ENCODE data around the gene FGL2. TPM values are rescaled to one million over a fixed set of nuclear protein-coding genes. Genes with fewer than 3 reads are reported as not detected.
"Not testable (repeated sequence)": the region's sequence is repeated elsewhere in the genome, so short reads cannot be mapped to it uniquely, and the experiment has no call there.

Gene FGL2
- total RNA-seq, 2 experiments from 2014 or later: 2.1 TPM

DNA sequence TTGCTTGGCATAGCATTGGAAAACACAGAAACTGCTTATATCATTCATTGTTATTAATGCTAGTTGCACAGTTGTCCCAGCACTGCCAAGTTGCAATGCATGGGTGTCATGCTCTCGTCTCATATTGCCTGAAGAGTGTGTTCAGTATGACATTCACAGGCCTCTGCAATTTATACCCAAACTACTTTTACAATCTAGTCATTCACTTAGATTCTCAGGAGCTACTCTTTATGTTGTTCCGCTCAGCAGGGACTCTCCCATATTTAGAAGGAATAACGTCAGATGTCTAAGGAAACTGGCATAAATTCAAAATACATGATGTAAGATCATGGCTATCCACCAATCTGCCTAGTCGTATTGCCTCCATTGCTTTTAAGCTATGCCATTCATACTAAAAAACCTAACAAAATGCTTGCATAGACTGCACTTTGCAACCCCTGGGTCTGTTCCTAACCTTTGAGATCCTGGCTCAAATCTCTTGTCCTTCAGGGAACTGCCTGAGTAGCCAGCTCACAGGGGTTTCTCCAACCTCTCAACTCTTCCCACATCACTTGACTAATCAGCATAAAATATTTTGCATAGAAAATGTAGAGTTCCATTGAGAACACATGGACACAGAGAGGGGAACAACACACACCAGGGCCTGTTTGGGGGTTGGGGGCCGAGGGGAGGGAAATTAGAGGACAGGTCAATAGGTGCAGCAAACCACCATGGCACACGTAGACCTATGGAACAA is 27.0 kb downstream of the FGL2 start:
- POLR2A ChIA-PET, CTCF ChIA-PET: not testable (repeated sequence)

DNA sequence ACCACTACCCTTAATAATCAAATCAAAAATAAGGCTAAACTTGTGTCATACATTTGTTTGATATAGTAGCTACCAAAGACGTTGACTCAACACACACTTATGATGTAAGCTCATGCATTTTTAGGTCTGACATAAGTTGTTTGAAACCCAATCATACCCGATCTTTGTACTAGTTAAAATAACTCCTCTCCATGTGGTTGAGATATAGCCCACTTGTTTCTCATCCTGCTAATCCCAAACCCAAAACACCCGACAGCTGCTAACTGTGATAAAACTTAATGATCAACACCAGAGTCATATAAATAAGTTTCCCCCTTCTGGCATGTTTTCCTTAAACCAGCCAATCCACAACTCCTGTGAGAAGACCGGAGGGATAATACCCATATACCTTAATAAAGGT is 28.5 kb downstream of the FGL2 start:
- POLR2A ChIA-PET: not testable (repeated sequence)

DNA sequence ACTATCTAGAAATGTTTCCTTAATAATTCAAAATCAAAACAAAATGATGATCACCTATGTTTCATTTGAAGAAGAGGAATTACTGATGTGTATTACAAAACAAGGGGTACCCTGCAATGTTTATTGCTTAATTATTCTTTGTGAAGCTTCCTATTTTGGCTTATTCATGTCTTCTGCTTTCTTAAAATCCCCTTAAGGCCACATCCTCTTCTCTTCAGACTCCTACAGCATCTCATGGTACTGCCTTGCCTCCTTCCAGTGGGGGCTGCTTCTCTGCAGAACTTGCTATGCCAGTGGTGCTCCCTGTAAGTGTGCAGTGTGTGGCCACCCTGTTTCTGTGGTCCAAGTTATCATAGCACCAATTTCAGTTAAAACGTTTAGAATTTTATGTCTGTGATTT is 42.2 kb downstream of the FGL2 start:
- POLR2A ChIA-PET: no interaction called here
- CTCF ChIA-PET: no interaction called here

More for the DNA sequence above, 28.5 kb downstream of the FGL2 start:
- CTCF ChIA-PET: not testable (repeated sequence)

DNA sequence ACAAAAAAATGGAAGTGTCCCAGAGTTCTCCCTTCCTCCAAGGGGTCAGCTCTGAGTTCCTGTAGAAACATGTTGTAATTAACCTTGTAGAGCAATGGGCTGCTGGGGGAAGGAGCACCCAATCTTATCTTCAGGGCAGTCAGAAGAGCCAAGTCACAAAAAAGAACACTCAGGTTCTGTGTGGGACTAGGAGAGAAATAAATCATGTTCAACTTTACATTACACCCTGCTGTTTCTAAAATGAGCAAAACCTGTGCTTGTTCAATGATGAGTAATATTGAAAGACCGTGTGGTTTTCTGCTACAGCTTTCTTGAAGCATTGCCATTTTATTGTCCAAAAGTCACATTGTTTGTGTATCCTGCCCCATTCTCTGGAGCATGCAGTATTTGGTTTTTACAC is 42.6 kb downstream of the FGL2 start:
- POLR2A ChIA-PET, CTCF ChIA-PET: not testable (repeated sequence)

DNA sequence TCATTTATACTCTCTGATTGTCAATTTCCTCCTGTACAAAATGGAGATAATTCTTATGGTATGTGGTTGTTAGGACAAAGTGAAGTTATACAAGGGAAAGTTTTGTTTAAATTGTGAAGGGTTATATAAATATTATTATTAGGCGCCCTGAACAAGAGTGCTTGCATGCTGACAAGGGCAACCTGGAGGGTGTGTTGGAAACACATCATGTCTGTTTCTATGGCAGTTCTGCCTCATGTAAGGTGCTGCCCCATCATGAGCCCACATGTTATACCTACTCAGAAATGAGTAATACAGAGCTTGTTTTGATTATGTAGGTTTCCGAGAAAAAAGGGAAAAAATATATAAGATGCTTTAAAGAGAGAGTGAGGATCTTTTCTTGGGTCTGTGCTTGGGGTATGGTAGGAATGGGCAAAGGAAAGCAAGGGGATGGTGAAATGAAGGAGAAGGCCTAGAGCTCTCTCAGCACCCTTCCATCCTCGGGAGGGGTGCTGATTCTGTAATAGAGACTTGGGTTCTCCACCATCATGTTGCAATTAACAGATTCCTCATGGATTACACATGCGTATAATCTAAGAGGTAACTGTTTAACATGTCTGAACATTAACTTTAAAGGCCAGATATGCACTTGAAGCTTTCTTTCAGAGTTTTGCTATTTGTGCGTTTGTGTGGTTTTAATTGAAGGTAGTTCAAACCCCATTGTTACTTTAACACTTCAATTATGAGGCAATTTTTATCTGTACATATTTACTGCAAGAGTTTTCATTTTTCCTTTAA is 43.8 kb downstream of the FGL2 start:
- CTCF ChIA-PET, POLR2A ChIA-PET: not testable (repeated sequence)

DNA sequence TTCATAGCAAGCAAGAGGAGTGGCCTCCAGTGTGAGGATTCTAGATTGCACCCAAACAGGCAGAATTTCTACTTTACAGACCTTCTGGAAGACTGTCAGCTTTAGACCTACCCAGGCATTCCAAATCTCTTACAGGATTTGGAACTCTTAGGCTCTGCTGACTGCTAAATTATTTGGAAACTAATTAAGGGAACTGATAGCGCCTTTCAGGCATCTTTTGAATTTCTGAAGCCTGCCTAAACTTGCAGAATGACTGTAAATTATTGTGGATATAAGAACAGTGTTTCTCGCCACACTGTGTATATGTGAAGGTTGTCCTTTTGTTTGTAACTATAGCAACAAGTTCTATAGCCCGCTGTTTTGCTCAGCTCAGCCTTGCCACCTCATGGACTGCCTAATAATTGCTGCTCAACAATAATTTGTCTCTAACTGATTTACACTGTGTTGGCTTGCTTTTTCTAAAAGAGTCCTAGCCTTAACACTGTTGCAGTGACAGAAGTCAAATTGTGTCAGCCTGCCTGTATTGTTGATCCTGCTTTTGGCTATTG is 44.6 kb downstream of the FGL2 start:
- CTCF ChIA-PET, POLR2A ChIA-PET: not testable (repeated sequence)

DNA sequence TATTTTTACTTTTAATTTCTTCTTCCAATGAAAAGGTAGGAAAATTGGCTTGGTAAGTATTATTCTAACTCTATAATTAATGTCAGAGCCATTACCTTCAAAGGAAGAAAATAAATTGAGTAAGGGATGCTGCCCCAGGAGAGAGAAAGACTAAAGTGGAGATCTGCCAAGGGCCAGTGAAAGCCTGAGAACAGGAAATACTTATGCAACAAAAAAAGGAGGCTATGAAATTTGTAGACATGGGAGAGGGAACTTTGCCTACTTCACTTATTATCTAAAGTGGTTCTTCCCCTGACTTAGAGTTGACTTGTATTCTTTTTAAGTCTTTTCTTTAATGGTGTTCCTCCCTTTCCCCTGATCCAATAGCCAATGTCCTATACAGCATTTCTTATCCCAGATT is 47.4 kb downstream of the FGL2 start:
- CTCF ChIA-PET, POLR2A ChIA-PET: not testable (repeated sequence)

Other genes starting within 250 kb of the FGL2 start
- not detected for gene SPDYE17, start 167.5 kb downstream of the FGL2 start, total RNA-seq
- gene SPDYE18, start 137.3 kb downstream of the FGL2 start, total RNA-seq: under 1 TPM; 0.36 to 0.42 TPM
- 1 to 10 TPM in 1 of 2 experiments, under 1 TPM in 1; 0.61 to 1.0 TPM for gene CCDC146, start 77.2 kb downstream of the FGL2 start, total RNA-seq
- 1 to 10 TPM in 1 of 2 experiments, under 1 TPM in 1; 0.78 to 1.6 TPM for gene GSAP, start 216.5 kb upstream of the FGL2 start, total RNA-seq

Measured in activated CD8-positive, alpha-beta memory T cell treated with anti-CD3 and anti-CD28 coated beads for 36 hours (primary cell).